Left kidney (tissue), 2 donors: ENCODE data around the gene NHERF2. TPM values are rescaled to one million over a fixed set of nuclear protein-coding genes. Genes with fewer than 3 reads are reported as not detected.
A peak's percentile ranks its signal among the peaks of the same experiment; 100 is the strongest.

Experiments used
- DNase-seq: peaks from one replicate; pipeline ENCODE4 v3.0.0-alpha.2; 2013
- polyA plus RNA-seq: library from polyadenylated mRNA; unstranded; fragments of 120-200 nt; gene quantifications from one replicate; pipeline ENCODE4 v1.2.1, GENCODE V29; 2013; ENCODE audit not compliant: insufficient read length

The NHERF2 gene
- polyA plus RNA-seq, 1 donor: 82.9 TPM

DNA sequence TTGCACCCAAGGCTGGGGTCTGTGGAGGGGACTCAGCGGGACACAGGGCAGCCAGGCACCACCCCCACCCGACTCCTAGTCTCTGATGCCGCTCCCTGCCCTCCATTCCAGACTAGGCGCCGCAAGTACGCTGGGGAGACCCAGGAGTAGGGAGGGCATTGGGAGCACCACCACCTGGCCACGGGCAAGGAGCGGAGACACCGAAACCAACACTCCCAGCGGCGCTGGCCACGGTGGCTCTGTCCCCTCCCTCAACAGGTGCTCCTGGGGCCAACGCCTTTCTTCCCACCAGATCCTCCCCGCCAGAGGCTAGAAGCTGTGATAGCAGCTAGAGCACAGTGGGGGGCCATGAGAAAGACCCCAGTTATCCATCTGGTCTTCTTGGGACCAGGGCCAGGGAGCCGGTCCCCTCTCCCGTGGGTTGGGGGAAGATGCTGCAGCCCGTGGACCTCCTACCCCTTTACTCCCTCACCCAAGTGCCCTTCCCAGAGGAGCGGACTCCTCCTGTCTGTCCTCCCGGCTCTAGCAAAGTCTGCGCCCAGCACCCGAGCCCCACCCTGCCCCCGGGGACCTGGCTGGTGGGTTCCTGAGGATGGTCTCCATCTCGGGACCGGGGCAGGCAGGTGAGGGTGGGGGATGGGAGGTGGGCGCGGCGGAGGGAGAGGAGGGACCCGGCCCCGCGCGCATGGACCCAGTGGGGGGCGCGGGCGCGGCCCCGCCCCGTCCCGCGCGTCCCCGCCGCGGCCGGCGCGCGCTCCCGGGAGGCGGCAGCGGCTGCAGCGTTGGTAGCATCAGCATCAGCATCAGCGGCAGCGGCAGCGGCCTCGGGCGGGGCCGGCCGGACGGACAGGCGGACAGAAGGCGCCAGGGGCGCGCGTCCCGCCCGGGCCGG, 37.2 kb upstream of the NHERF2 start, which contains the start of gene SYNGR3:
TSS of gene SYNGR3 (plus strand) at position 762 of the 892 bp plus-strand sequence. CDS start 133 bp downstream, outside the sequence.
- no peak for DNase-seq

GRCh38 chr16:1990101-1990350, 36.7 kb upstream of the NHERF2 start:
- DNase-seq: no peak

GRCh38 chr16:1990351-1991134, 36.2 kb upstream of the NHERF2 start:
- DNase-seq: no peak

GRCh38 chr16:1991135-1991551, 35.6 kb upstream of the NHERF2 start:
- no peak for DNase-seq

- no peak for DNase-seq
Measured at GRCh38 chr16:1991588-1991947, 35.1 kb upstream of the NHERF2 start.

GRCh38 chr16:1991948-1992703, 34.6 kb upstream of the NHERF2 start:
- peak; percentile 83 for DNase-seq

GRCh38 chr16:1992704-1993317, 33.9 kb upstream of the NHERF2 start:
- no peak for DNase-seq

GRCh38 chr16:1993731-1994131, 33.0 kb upstream of the NHERF2 start:
- DNase-seq: no peak

GRCh38 chr16:1997494-1998359, 29.0 kb upstream of the NHERF2 start:
- no peak for DNase-seq

DNA sequence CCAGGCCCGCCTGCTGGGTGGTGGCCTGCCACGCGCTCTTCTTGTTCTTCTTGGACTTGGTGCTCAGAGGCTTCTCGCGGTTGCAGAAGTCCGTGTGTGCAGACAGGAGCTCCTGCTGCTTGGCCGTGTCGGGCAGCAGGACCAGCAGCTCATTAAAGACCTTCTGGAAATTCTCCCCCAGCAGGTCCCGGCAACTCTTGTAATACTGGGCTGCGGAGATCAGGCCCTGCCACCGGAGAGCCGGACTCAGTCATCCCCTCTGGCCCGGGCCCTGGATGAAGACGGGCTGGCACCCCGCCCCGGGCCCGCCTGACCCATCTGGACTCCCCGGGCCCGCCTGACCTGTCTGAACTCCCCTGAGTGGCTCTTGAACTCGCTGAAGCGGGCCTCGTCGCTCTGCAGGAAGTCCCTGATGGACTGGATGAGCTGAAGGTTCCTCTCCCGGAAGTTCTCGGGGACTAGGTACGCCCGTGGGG, 28.3 kb upstream of the NHERF2 start:
- DNase-seq: no peak

DNA sequence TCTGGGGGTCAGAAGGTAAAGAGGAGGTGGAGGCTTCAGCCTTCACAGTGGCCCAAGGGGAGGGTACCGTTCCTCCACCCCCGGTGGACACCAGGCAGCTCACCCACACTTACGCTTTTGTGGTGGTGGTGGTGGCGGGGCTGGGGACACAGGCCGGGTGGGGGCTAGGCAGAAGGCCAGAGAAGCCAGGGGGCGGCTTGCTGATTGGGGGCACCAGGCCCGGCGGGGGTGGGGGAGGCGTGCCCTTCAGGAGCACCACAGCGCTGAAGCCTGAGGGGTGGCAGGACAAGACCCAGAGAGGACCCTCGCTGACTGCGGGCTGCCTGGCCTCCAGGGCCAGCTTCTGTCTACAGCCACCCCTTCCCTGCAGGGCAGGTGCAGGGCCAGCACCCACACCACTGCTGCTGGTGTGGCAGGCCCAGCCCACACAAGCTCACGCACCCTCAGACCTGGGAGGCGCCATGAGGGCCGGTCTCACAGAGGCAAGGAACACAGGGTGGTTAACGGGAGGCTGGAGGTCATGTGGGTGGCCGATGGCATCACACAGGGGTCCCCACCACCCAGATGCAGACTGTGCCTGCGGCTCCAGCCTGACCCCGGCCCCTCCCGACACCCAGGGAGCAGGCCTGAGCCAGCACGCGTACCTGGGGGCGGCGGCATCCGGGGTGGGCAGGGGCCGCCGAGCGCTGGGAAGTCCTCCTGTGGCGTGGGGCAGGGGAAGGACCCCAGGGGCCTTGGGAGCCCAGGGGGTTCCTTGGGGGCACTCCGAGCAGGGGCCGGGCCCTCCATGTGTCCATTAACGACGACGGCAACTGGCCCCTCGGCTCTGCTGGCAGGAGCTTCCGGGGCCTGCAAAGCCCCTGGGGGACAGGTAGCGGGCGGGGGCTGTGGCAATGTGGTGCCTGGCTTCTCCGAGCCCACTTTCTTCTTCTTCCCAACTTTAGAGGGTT, 27.6 kb upstream of the NHERF2 start:
- DNase-seq: no peak

- no peak for DNase-seq
Measured at GRCh38 chr16:1999866-2000514, 26.7 kb upstream of the NHERF2 start.

DNA sequence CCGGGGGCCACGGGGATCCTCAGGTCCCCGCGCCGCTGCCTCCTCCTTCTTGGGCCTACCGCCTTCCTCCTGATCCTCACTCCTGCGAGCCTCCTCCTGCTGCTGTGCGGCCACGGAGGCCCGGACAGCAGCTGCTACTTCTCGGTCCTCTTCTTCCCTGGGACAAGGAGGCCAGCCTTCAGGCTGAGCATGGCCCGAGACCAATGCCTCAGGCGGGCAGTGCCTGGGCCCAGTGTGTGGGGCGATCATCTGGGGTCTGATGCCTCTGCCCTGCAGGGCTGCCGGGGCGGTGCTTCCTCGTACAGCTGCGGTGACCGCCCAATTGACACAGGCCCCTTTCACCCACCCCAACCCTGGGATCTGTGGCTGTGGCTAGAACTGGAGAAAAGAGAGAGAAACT, 25.7 kb upstream of the NHERF2 start:
- no peak for DNase-seq

- DNase-seq: no peak
Measured at GRCh38 chr16:2001456-2002355, 25.0 kb upstream of the NHERF2 start.

- DNase-seq: no peak
Measured at GRCh38 chr16:2002406-2003230, 24.1 kb upstream of the NHERF2 start.

GRCh38 chr16:2003231-2003826, 23.4 kb upstream of the NHERF2 start:
- no peak for DNase-seq
